ENCODE measurements around the gene TTC7B. TPM values are rescaled to one million over a fixed set of nuclear protein-coding genes. Genes with fewer than 3 reads are reported as not detected.
"Not testable (repeated sequence)": the region's sequence is repeated elsewhere in the genome, so short reads cannot be mapped to it uniquely, and the experiment has no call there.

TTC7B gene
- 39.1 TPM for polyA plus RNA-seq (2013, experiment 1 of 2; ENCODE audit: insufficient read length)
- polyA plus RNA-seq (2013, experiment 2 of 2; ENCODE audit: insufficient read length), result 40.3 TPM

- DNase-seq, result peak; percentile 59
Observed at GRCh38 chr14:90815822-90816662, at the start of gene TTC7B. Gene TTC7B, minus strand, starts transcription at chr14:90816430. Its CDS starts 135 bp downstream, at chr14:90816295.

- DNase-seq, result no peak
Observed at GRCh38 chr14:90864741-90865140, 48.5 kb upstream of the TTC7B start.

- DNase-seq, result no peak
Observed at GRCh38 chr14:90858511-90858910, 42.3 kb upstream of the TTC7B start.

GRCh38 chr14:90857866-90858265 lies 41.6 kb upstream of the TTC7B start:
- DNase-seq, result no peak

GRCh38 chr14:90856115-90856514 lies 39.9 kb upstream of the TTC7B start:
- not testable (repeated sequence) for DNase-seq

GRCh38 chr14:90853116-90853515 lies 36.9 kb upstream of the TTC7B start:
- no peak for DNase-seq

- no peak for DNase-seq
Observed at GRCh38 chr14:90851327-90852036, 35.3 kb upstream of the TTC7B start.

GRCh38 chr14:90850487-90850886 lies 34.3 kb upstream of the TTC7B start:
- DNase-seq, result peak; percentile 17

GRCh38 chr14:90849787-90850444 lies 33.7 kb upstream of the TTC7B start:
- DNase-seq, result no peak

- DNase-seq, result no peak
Observed at GRCh38 chr14:90848944-90849731, 32.9 kb upstream of the TTC7B start.

- DNase-seq, result peak; percentile 88
Observed at GRCh38 chr14:90846511-90846910, 30.3 kb upstream of the TTC7B start.

GRCh38 chr14:90844321-90844720 lies 28.1 kb upstream of the TTC7B start:
- no peak for DNase-seq

GRCh38 chr14:90842726-90843125 lies 26.5 kb upstream of the TTC7B start:
- DNase-seq, result no peak

- not testable (repeated sequence) for DNase-seq
Observed at GRCh38 chr14:90840667-90841066, 24.4 kb upstream of the TTC7B start.

- no peak for DNase-seq
Observed at GRCh38 chr14:90839889-90840266, 23.6 kb upstream of the TTC7B start.

- DNase-seq, result no peak
Observed at GRCh38 chr14:90839024-90839888, 23.0 kb upstream of the TTC7B start.

- not testable (repeated sequence) for DNase-seq
Observed at GRCh38 chr14:90838531-90838930, 22.3 kb upstream of the TTC7B start.

GRCh38 chr14:90837355-90837754 lies 21.1 kb upstream of the TTC7B start:
- DNase-seq, result no peak

- no peak for DNase-seq
Observed at GRCh38 chr14:90836692-90837063, 20.4 kb upstream of the TTC7B start.

- DNase-seq, result no peak
Observed at GRCh38 chr14:90831821-90832220, 15.6 kb upstream of the TTC7B start.
